HepG2 (cell line): ENCODE measurements around the gene STKLD1. TPM values are rescaled to one million over a fixed set of nuclear protein-coding genes. Genes with fewer than 3 reads are reported as not detected.
A peak's percentile ranks its signal among the peaks of the same experiment; 100 is the strongest.

ENCODE experiments used
- ATAC-seq: fragments of 200-7000 bp; cut with Tn5 transposase; 3 replicates; pipeline ENCODE4 v1.9.1; 2020; ENCODE audit warnings: mild to moderate bottlenecking, moderate library complexity
- BruUV-seq: library from RNA; stranded (reverse); fragments of 400-500 nt; replicated peaks from 2 replicates; lab custom pipeline; 2021; lab: Mats Ljungman, UMichigan
- CTCF ChIA-PET: fragments of 300-600 bp; formaldehyde crosslinking; extraction: SDS; loops from one replicate; lab custom pipeline; 2021; ENCODE audit warnings: low total read pairs, inconsistent platforms, low intra/inter-chr PET ratio; lab: Yijun Ruan, JAX
- POLR2A ChIA-PET: fragments of 350-600 bp; sonication (Branson Sonifier 250); formaldehyde crosslinking; loops from one replicate; lab custom pipeline; 2020; ENCODE audit warnings: antibody characterized with exemption, inconsistent platforms; lab: Yijun Ruan, JAX
- DNase-seq: peaks from one replicate; pipeline ENCODE4 v3.0.0-alpha.2; 2015; ENCODE audit warnings: low spot score
- FAIRE-seq: peaks from 3 replicates; lab custom pipeline; 2011; peaks lifted over from hg19 to GRCh38; lab: Jason Lieb, UNC
- H2AFZ ChIP-seq: one replicate; pipeline ENCODE4 v1.6.1; 2011; ENCODE audit warnings: low read length, inconsistent platforms
- H3K27ac ChIP-seq: fragments of 300-600 bp; 3 replicates; pipeline ENCODE4 v1.8.0; 2011; ENCODE audit warnings: mixed run types, mild to moderate bottlenecking, mixed read lengths, low read length, inconsistent platforms; ENCODE audit not compliant: insufficient read depth; ENCODE audit errors: extremely low read length
- H3K27me3 ChIP-seq, 2 experiments: fragments of 200-600 bp in 1 of 2; 2 replicates in 1 of 2; 3 replicates in 1 of 2; pipeline versions ENCODE4 v1.6.0 to v1.8.0; 2011; ENCODE audit warnings: low read length in 2 of 2, mild to moderate bottlenecking in 2 of 2, moderate library complexity in 2 of 2, inconsistent platforms in 1 of 2; ENCODE audit not compliant: insufficient read depth in 2 of 2, control insufficient read depth in 1 of 2
- H3K36me3 ChIP-seq, 2 experiments: fragments of 200-600 bp in 1 of 2; replicated peaks in 1 of 2; 2 replicates in 1 of 2; 3 replicates in 1 of 2; pipeline versions ENCODE4 v1.5.1 to v1.8.0; 2011; ENCODE audit warnings: low read length in 2 of 2, inconsistent platforms in 1 of 2; ENCODE audit not compliant: insufficient read depth in 2 of 2, control insufficient read depth in 1 of 2
- H3K4me1 ChIP-seq: 2 replicates; pipeline ENCODE4 v1.5.1; 2012; ENCODE audit warnings: low read length, inconsistent platforms; ENCODE audit not compliant: insufficient read depth
- H3K4me2 ChIP-seq: 2 replicates; pipeline ENCODE4 v1.6.0; 2011; ENCODE audit warnings: low read depth, low read length, inconsistent platforms
- H3K4me3 ChIP-seq, 3 experiments: fragments of 200-600 bp in 1 of 3; sonication (generic), shearing (Covaris generic) in 1 of 3; replicated peaks in 1 of 3; 2 replicates each; pipeline ENCODE4 v1.5.1; 2011 to 2016; ENCODE audit warnings: low read length in 3 of 3, inconsistent platforms in 2 of 3, low read depth in 2 of 3, mild to moderate bottlenecking in 2 of 3, control low read depth in 1 of 3, mixed read lengths in 1 of 3; ENCODE audit not compliant: insufficient read depth in 1 of 3
- H3K79me2 ChIP-seq: one replicate; pipeline ENCODE4 v1.6.1; 2011; ENCODE audit warnings: low read length, inconsistent platforms; ENCODE audit not compliant: insufficient read depth
- H3K9ac ChIP-seq: 2 replicates; pipeline ENCODE4 v1.6.0; 2011; ENCODE audit warnings: mild to moderate bottlenecking, low read depth, low read length, inconsistent platforms; ENCODE audit not compliant: insufficient read depth
- H3K9me3 ChIP-seq: 2 replicates; pipeline ENCODE4 v1.5.1; 2012; ENCODE audit warnings: mild to moderate bottlenecking, low read length
- H4K20me1 ChIP-seq: 2 replicates; pipeline ENCODE4 v1.6.0; 2011; ENCODE audit warnings: inconsistent platforms, mild to moderate bottlenecking, low read length, moderate library complexity; ENCODE audit not compliant: insufficient read depth
- CREB3 ChIP-seq: sonication (generic); formaldehyde crosslinking; IDR thresholded peaks from 2 replicates; pipeline ENCODE4 v1.5.0; 2020; ENCODE audit warnings: missing genetic modification reagents
- DNMT1 ChIP-seq: sonication (generic); formaldehyde crosslinking; IDR thresholded peaks from 2 replicates; pipeline ENCODE4 v1.5.1; 2020; ENCODE audit warnings: mild to moderate bottlenecking, missing genetic modification reagents
- HNF1B ChIP-seq: sonication (generic); formaldehyde crosslinking; IDR thresholded peaks from 2 replicates; pipeline ENCODE4 v1.5.1; 2020; ENCODE audit warnings: mild to moderate bottlenecking, moderate library complexity, missing genetic modification reagents
- MEIS2 ChIP-seq: sonication (generic); formaldehyde crosslinking; IDR thresholded peaks from 2 replicates; pipeline ENCODE4 v1.9.0; 2021; ENCODE audit warnings: mild to moderate bottlenecking, missing genetic modification reagents
- NFYC ChIP-seq: IDR thresholded peaks from 2 replicates; pipeline ENCODE4 v1.6.1; 2016; ENCODE audit warnings: missing genetic modification reagents, missing compliant biosample characterization
- NR0B2 ChIP-seq: sonication (generic); formaldehyde crosslinking; IDR thresholded peaks from 2 replicates; pipeline ENCODE4 v1.4.0; 2020; ENCODE audit warnings: mild to moderate bottlenecking, missing genetic modification reagents
- SKI ChIP-seq: fragments of 450-650 bp; IDR thresholded peaks from one replicate; pipeline ENCODE4 v1.6.1; 2018; ENCODE audit warnings: mild to moderate bottlenecking; ENCODE audit not compliant: partially characterized antibody
- SP1 ChIP-seq, 2 experiments: fragments of 450-650 bp in 1 of 2; sonication (generic) in 1 of 2; formaldehyde crosslinking in 1 of 2; IDR thresholded peaks; 2 replicates each; pipeline versions ENCODE4 v1.4.0 to v1.6.1; 2016 to 2020; ENCODE audit warnings: missing genetic modification reagents in 1 of 2
- SP4 ChIP-seq: sonication (generic); formaldehyde crosslinking; IDR thresholded peaks from 2 replicates; pipeline ENCODE4 v1.8.1; 2023; ENCODE audit warnings: mild to moderate bottlenecking, missing genetic modification reagents
- TFDP2 ChIP-seq: sonication (generic); formaldehyde crosslinking; IDR thresholded peaks from 2 replicates; pipeline ENCODE4 v1.4.0; 2020; ENCODE audit warnings: missing genetic modification reagents
- TMF1 ChIP-seq: sonication (generic); formaldehyde crosslinking; IDR thresholded peaks from 2 replicates; pipeline ENCODE4 v1.8.1; 2022; ENCODE audit warnings: low read depth, missing genetic modification reagents
- ZNF674 ChIP-seq: sonication (generic); formaldehyde crosslinking; IDR thresholded peaks from 2 replicates; pipeline ENCODE4 v1.5.0; 2020; ENCODE audit warnings: low read depth, mild to moderate bottlenecking, missing genetic modification reagents
- WGBS: methylation state at CpG from one replicate; pipeline ENCODE4 v1.1.6; 2017; ENCODE audit warnings: low lambda C conversion rate; 5-methylcytosine and 5-hydroxymethylcytosine counted together
- in situ Hi-C: cut with HindIII; loops from 2 replicates; pipeline ENCODE4 v1.10.0; 2017; ENCODE audit warnings: low pct_unique_long_range_greater_than_20kb; ENCODE audit not compliant: extremely low pct_ligation_motif_present
- intact Hi-C: fragments of 100-400 bp; cut with micrococcal nuclease; formaldehyde crosslinking; loops from one replicate; pipeline ENCODE4 v1.10.0; 2022; ENCODE audit not compliant: unreplicated experiment
- polyA plus RNA-seq, 8 experiments: library from polyadenylated mRNA; depleted of rRNA in 3 of 8; stranded (reverse) in 7 of 8; unstranded in 1 of 8; fragments of >200 nt; fragmentation: Illumina TruSeq in 4 of 8; extraction: Trizol in 4 of 8; gene quantifications; 2 replicates each; pipeline versions ENCODE4 v1.2.1 to v1.2.3, GENCODE V29; 2011 to 2016; ENCODE audit warnings: low read depth in 4 of 8, missing spikeins in 1 of 8, mixed read lengths in 1 of 8; ENCODE audit not compliant: insufficient read depth in 1 of 8
- total RNA-seq, 5 experiments: library from RNA; depleted of rRNA; stranded (reverse); fragments of >200 nt; fragmentation: Illumina TruSeq; extraction: Trizol; gene quantifications; 2 replicates each; pipeline ENCODE4 v1.2.3, GENCODE V29; 2016; ENCODE audit warnings: low read depth in 1 of 5

STKLD1 gene
- total and polyA plus RNA-seq, 2 of the 13 experiments (the other 11 are each of a cell fraction or from before 2014, with no cell fraction given), result 1.5 to 2.2 TPM

- FAIRE-seq, result no peak
- ChIA-PET CTCF (no interaction called here), POLR2A (no interaction called here)
- in situ Hi-C loops, result no loop called here
- no TSS peak for BruUV-seq
- Histone ChIP-seq H3K4me2 (no peak overlapping the region), H3K79me2 (no peaks in the 10 kb centered on the region), H3K27ac (no peak overlapping the region), H3K4me1 (peaks cover 57% of the 10 kb centered on the region), H3K9me3 (no peaks in the 10 kb centered on the region), H2AFZ (no peak overlapping the region), H3K4me3 (no peak overlapping the region), H3K36me3 (no peaks in the 10 kb centered on the region), H3K9ac (no peak overlapping the region), H3K27me3 (no peaks in the 10 kb centered on the region; a peak in 1 of 5 replicates), H4K20me1 (no peaks in the 10 kb centered on the region)
- TF ChIP-seq NR0B2 (no peak), NFYC (CRISPR knock-in tag) (no peak), SKI (no peak)
- no peak for ATAC-seq
- intact Hi-C loops, result no loop called here
- 80% methylated on average over 2 of the region's 11 CpGs for WGBS
- no peak for DNase-seq
Measured at GRCh38 chr9:133426011-133426410, 49.8 kb downstream of the STKLD1 start.

- Histone ChIP-seq H3K4me2 (peak overlapping the region; percentile 83), H3K9me3 (no peaks in the 10 kb centered on the region), H3K4me1 (peaks cover 39% of the 10 kb centered on the region), H3K9ac (0 out of 2 replicates have a peak overlapping the region, but pooled peaks have one; percentile 13), H3K4me3 (peak overlapping the region; percentile 11 to 60 (median 48); a peak in 4 of 6 replicates), H2AFZ (no peak overlapping the region), H3K36me3 (no peaks in the 10 kb centered on the region), H3K27me3 (no peaks in the 10 kb centered on the region; a peak in 1 of 5 replicates), H4K20me1 (no peaks in the 10 kb centered on the region), H3K79me2 (no peaks in the 10 kb centered on the region), H3K27ac (peak overlapping the region; percentile 64)
- intact Hi-C loops (no loop called here), in situ Hi-C loops (no loop called here)
- ChIA-PET CTCF (interaction anchor here (0.9 kb wide), 1 partner anchor 59 kb away, joined by 3 read pairs; no protein-coding TSS in a partner anchor), POLR2A (interaction anchor here (0.8 to 1.8 kb wide), 2 partner anchors 31 to 310 kb away, joined by 3 to 9 read pairs; partner anchors contain the start of genes CACFD1 and SARDH)
- FAIRE-seq, result peak; percentile 86
- no TSS peak for BruUV-seq
- peak; percentile 44 for ATAC-seq
- DNase-seq, result peak; percentile 62
- 10% methylated on average over 7 of the region's 10 CpGs for WGBS
- TF ChIP-seq SP1 (IDR thresholded peaks at IDR 0.05) (no peak), SP1 (CRISPR knock-in tag; IDR thresholded peaks at IDR 0.05) (no peak), TMF1 (CRISPR knock-in tag) (0 out of 2 replicates have a peak, but pooled peaks have one; percentile 14), TFDP2 (CRISPR knock-in tag) (0 out of 2 replicates have a peak, but pooled peaks have one; percentile 20), ZNF674 (CRISPR knock-in tag) (no peak), MEIS2 (CRISPR knock-in tag) (0 out of 2 replicates have a peak, but pooled peaks have one; percentile 31), SP4 (no peak), HNF1B (CRISPR knock-in tag) (0 out of 2 replicates have a peak, but pooled peaks have one; percentile 48), DNMT1 (no peak), CREB3 (no peak)
Measured at GRCh38 chr9:133427658-133428348, 51.6 kb downstream of the STKLD1 start.
